Adrenal gland (tissue), 12 donors: Measurements from ENCODE around the gene UNC45A. TPM values are rescaled to one million over a fixed set of nuclear protein-coding genes. Genes with fewer than 3 reads are reported as not detected.

Source experiments
- DNase-seq, 7 donors: peaks; one replicate each; pipeline ENCODE4 v3.0.0-alpha.2; 2019 to 2020
- H3K27ac ChIP-seq, 5 donors: fragments of 200-600 bp; sonication (generic) in 4 of 5; 1 replicate in 3 of 5; 2 replicates in 2 of 5; pipeline versions ENCODE4 v1.5.1 to v1.8.0; 2016 to 2020; ENCODE audit warnings: mild to moderate bottlenecking in 1 of 5
- H3K27me3 ChIP-seq: fragments of 200-600 bp; 2 replicates; pipeline ENCODE4 v1.8.0; 2021
- H3K36me3 ChIP-seq, 2 donors: fragments of 200-600 bp; replicated peaks in 1 of 2; 1 replicate in 1 of 2; 2 replicates in 1 of 2; pipeline versions ENCODE4 v1.5.1 to v1.8.0; 2018 to 2022
- H3K4me1 ChIP-seq, 2 donors: fragments of 200-600 bp; replicated peaks in 1 of 2; 1 replicate in 1 of 2; 2 replicates in 1 of 2; pipeline versions ENCODE4 v1.5.1 to v1.8.0; 2018 to 2021
- H3K4me3 ChIP-seq, 4 donors: fragments of 200-600 bp; sonication (generic) in 3 of 4; one replicate each; pipeline ENCODE4 v1.5.1; 2016 to 2018
- H3K9me3 ChIP-seq, 3 donors: fragments of 200-600 bp; sonication (generic) in 1 of 3; replicated peaks in 1 of 3; 1 replicate in 2 of 3; 2 replicates in 1 of 3; pipeline versions ENCODE4 v1.5.1 to v1.8.0; 2016 to 2021
- POLR2A ChIP-seq, 2 donors: fragments of 450-650 bp; IDR thresholded peaks; one replicate each; pipeline ENCODE4 v1.6.1; 2017; ENCODE audit warnings: antibody characterized with exemption in 2 of 2, mild to moderate bottlenecking in 2 of 2, moderate library complexity in 1 of 2
- WGBS, 4 donors: extraction: QIAGEN DNeasy Blood & Tissue Kit in 2 of 4; methylation state at CpG; one replicate each; pipeline versions ENCODE4 v1.1.5 to v1.1.7; 2013 to 2017; 5-methylcytosine and 5-hydroxymethylcytosine counted together
- intact Hi-C, 2 donors: fragments of 100-400 bp; cut with DNase I; formaldehyde crosslinking; loops; one replicate each; pipeline versions ENCODE4 v1.14.1 to v1.15.0; 2022 to 2023
- polyA plus RNA-seq, 3 donors: library from polyadenylated mRNA; stranded (reverse); fragments of 200-250 nt in 2 of 3; fragments of 350-450 nt in 1 of 3; fragmentation: Illumina TruSeq in 1 of 3; extraction: RNeasy Lipid Tissue Mini Kit (QIAGEN cat#74804) in 1 of 3; gene quantifications; one replicate each; pipeline ENCODE4 v1.2.3, GENCODE V29; 2013 to 2014
- total RNA-seq, 9 donors: library from RNA; depleted of rRNA in 4 of 9; stranded (reverse); fragments of >200 nt in 4 of 9; fragments of 120-200 nt in 1 of 9; fragmentation: NEBNext Ultra II Directional in 1 of 9; extraction: Animal tissue kit (Norgen Biotek cat#: 25700) in 1 of 9; gene quantifications; one replicate each; pipeline versions ENCODE4 v1.1.0 to v1.2.4, GENCODE V29; 2013 to 2023
- TF ChIP-seq, protein P1 (sequence below), 6 experiments: fragments of 450-650 bp in 4 of 6; fragments of 200-600 bp in 2 of 6; sonication (generic) in 1 of 6; IDR thresholded peaks; 1 replicate in 5 of 6; 2 replicates in 1 of 6; pipeline versions ENCODE4 v1.5.1 to v1.8.0; 2016 to 2021; ENCODE audit warnings: antibody characterized with exemption in 6 of 6, mild to moderate bottlenecking in 2 of 6, moderate library complexity in 1 of 6
- donor health status: healthy with polysubstance abuse.
- donor health status: Bipolar disorder and iron deficiency.
- donor health status: DM: yes; HTN: yes; CAD: no.
- donor health status: DM: no; HTN: no; CAD: no.
- donor health status: DM: no; HTN: no; CAD: no.
- donor health status: DM: yes; HTN: yes; CAD: no.

The UNC45A gene
- total and polyA plus RNA-seq, 12 donors, result 28.1 to 114 (median 64.7) TPM

GRCh38 chr15:90989040-90989768 lies 54.1 kb downstream of the UNC45A start:
- H3K9me3 ChIP-seq, result no peaks in the 10 kb centered on the region
- no peak for DNase-seq
- intact Hi-C loops, result no loop called here
- no peak overlapping the region for H3K27ac ChIP-seq
- H3K4me3 ChIP-seq, result no peak overlapping the region
- H3K27me3 ChIP-seq, result no peaks in the 10 kb centered on the region
- H3K4me1 ChIP-seq, result peaks cover 0 to 8% of the 10 kb centered on the region in 2 donors
- WGBS, 4 donors, result 73 to 93% (median 83%) methylated on average over 6 to 7 of the region's 7 CpGs
- no peak for TF ChIP-seq POLR2A (IDR thresholded peaks at IDR 0.05)
- TF ChIP-seq, protein P1, sequence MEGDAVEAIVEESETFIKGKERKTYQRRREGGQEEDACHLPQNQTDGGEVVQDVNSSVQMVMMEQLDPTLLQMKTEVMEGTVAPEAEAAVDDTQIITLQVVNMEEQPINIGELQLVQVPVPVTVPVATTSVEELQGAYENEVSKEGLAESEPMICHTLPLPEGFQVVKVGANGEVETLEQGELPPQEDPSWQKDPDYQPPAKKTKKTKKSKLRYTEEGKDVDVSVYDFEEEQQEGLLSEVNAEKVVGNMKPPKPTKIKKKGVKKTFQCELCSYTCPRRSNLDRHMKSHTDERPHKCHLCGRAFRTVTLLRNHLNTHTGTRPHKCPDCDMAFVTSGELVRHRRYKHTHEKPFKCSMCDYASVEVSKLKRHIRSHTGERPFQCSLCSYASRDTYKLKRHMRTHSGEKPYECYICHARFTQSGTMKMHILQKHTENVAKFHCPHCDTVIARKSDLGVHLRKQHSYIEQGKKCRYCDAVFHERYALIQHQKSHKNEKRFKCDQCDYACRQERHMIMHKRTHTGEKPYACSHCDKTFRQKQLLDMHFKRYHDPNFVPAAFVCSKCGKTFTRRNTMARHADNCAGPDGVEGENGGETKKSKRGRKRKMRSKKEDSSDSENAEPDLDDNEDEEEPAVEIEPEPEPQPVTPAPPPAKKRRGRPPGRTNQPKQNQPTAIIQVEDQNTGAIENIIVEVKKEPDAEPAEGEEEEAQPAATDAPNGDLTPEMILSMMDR (IDR thresholded peaks at IDR 0.05), result no peak
- H3K36me3 ChIP-seq, result no peaks in the 10 kb centered on the region

GRCh38 chr15:90990446-90990845 lies 55.4 kb downstream of the UNC45A start:
- H3K4me3 ChIP-seq, result no peak overlapping the region

GRCh38 chr15:90991587-90992285 lies 56.7 kb downstream of the UNC45A start:
- no peak overlapping the region for H3K27ac ChIP-seq
- intact Hi-C loops, result no loop called here
- peaks cover 0 to 15% of the 10 kb centered on the region in 2 donors for H3K4me1 ChIP-seq
- TF ChIP-seq, protein P1 (IDR thresholded peaks at IDR 0.05), result no peak
- no peak for TF ChIP-seq POLR2A (IDR thresholded peaks at IDR 0.05)
- no peaks in the 10 kb centered on the region for H3K27me3 ChIP-seq
- DNase-seq, result no peak
- no peak overlapping the region for H3K4me3 ChIP-seq
- 92 to 95% (median 93%) methylated on average over 6 of the region's 6 CpGs for WGBS, 4 donors
- no peaks in the 10 kb centered on the region for H3K36me3 ChIP-seq
- H3K9me3 ChIP-seq, result no peaks in the 10 kb centered on the region

More at GRCh38 chr15:90990446-90990845, 55.4 kb downstream of the UNC45A start:
- no peak overlapping the region for H3K27ac ChIP-seq
- 96 to 100% (median 97%) methylated on average over 4 of the region's 4 CpGs for WGBS, 4 donors
- H3K9me3 ChIP-seq, result no peaks in the 10 kb centered on the region
- H3K36me3 ChIP-seq, result no peaks in the 10 kb centered on the region
- peaks cover 0 to 15% of the 10 kb centered on the region in 2 donors for H3K4me1 ChIP-seq
- DNase-seq, result no peak
- TF ChIP-seq POLR2A (IDR thresholded peaks at IDR 0.05), result no peak
- TF ChIP-seq, protein P1 (IDR thresholded peaks at IDR 0.05), result no peak
- intact Hi-C loops, result no loop called here
- no peaks in the 10 kb centered on the region for H3K27me3 ChIP-seq

- H3K27ac ChIP-seq, result peak overlapping the region in 4 of 5 donors; percentile 43 to 89 (median 86)
Observed at GRCh38 chr15:90994059-90994416, 59.0 kb downstream of the UNC45A start.

More at GRCh38 chr15:90994059-90994416, 59.0 kb downstream of the UNC45A start:
- Histone ChIP-seq H3K27me3 (no peaks in the 10 kb centered on the region), H3K4me1 (peaks cover 0 to 15% of the 10 kb centered on the region in 2 donors), H3K4me3 (peak overlapping the region; percentile 59 to 87 (median 81)), H3K9me3 (no peaks in the 10 kb centered on the region), H3K36me3 (peaks cover 0 to 10% of the 10 kb centered on the region in 2 donors)
- no peak for TF ChIP-seq POLR2A (IDR thresholded peaks at IDR 0.05)
- TF ChIP-seq, protein P1 (IDR thresholded peaks at IDR 0.05), result no peak
- intact Hi-C loops, result no loop called here
- peak in 5 of 7 donors; percentile 13 to 45 (median 20) for DNase-seq
- 0% methylated on average over 12 to 49 of the region's 50 CpGs; no CpG with 5 or more reads in 1 of the 4 donors for WGBS, 4 donors
